ENCODE results near the gene NPAS3. TPM values are rescaled to one million over a fixed set of nuclear protein-coding genes. Genes with fewer than 3 reads are reported as not detected.

NPAS3 gene
- total RNA-seq, 1 experiment from 2014 or later, result not detected

- TF ChIP-seq CEBPB (IDR thresholded peaks at IDR 0.05; ENCODE audit: low read depth), result no peak
These were observed 760.8 kb downstream of the NPAS3 start (continued) for GRCh38 chr14:33699300-33699983.

GRCh38 chr14:33700052-33700451, 761.4 kb downstream of the NPAS3 start:
- DNase-seq (ENCODE audit: low read depth, low spot score) (no peak), ATAC-seq (no peak)
- CTCF ChIA-PET, result no interaction called here
- H3K9me3 ChIP-seq (ENCODE audit: control insufficient read depth in 1 of 2, insufficient read depth in 1 of 2, low read depth in 1 of 2, low read length in 2 of 2), result no peaks in the 10 kb centered on the region
- H3K9ac ChIP-seq (ENCODE audit: low read length), result no peak overlapping the region
- no peaks in the 10 kb centered on the region for H3K9me2 ChIP-seq (ENCODE audit: insufficient read depth)
- H3K4me2 ChIP-seq (ENCODE audit: low read length), result no peak overlapping the region
- POLR2A ChIA-PET, result no interaction called here
- TF ChIP-seq RAD21 (IDR thresholded peaks at IDR 0.05; ENCODE audit: low read depth) (no peak), TCF7L2 (IDR thresholded peaks at IDR 0.05; ENCODE audit: borderline replicate concordance, extremely low read depth, insufficient read depth, insufficient read length) (no peak), CBX3 (IDR thresholded peaks at IDR 0.05; ENCODE audit: low read depth) (no peak), SRF (IDR thresholded peaks at IDR 0.05; ENCODE audit: low read depth) (no peak), EGR1 (IDR thresholded peaks at IDR 0.05; ENCODE audit: low read depth) (no peak), EZH2phosphoT487 (IDR thresholded peaks at IDR 0.05; ENCODE audit: borderline replicate concordance) (no peak), REST (IDR thresholded peaks at IDR 0.05; ENCODE audit: low read depth) (no peak), ELF1 (IDR thresholded peaks at IDR 0.05; ENCODE audit: borderline replicate concordance, low read depth) (no peak), POLR2AphosphoS5 (IDR thresholded peaks at IDR 0.05; ENCODE audit: low read depth, low read length) (no peak), ZNF274 (IDR thresholded peaks at IDR 0.05; ENCODE audit: low read depth, low read length) (no peak), EZH2 (IDR thresholded peaks at IDR 0.05) (no peak), SIN3A (IDR thresholded peaks at IDR 0.05; ENCODE audit: low read depth) (no peak), ATF3 (IDR thresholded peaks at IDR 0.05) (no peak), SP1 (IDR thresholded peaks at IDR 0.05; ENCODE audit: low read depth) (no peak), ZFX (IDR thresholded peaks at IDR 0.05) (no peak)
- TF ChIP-seq, protein P1, sequence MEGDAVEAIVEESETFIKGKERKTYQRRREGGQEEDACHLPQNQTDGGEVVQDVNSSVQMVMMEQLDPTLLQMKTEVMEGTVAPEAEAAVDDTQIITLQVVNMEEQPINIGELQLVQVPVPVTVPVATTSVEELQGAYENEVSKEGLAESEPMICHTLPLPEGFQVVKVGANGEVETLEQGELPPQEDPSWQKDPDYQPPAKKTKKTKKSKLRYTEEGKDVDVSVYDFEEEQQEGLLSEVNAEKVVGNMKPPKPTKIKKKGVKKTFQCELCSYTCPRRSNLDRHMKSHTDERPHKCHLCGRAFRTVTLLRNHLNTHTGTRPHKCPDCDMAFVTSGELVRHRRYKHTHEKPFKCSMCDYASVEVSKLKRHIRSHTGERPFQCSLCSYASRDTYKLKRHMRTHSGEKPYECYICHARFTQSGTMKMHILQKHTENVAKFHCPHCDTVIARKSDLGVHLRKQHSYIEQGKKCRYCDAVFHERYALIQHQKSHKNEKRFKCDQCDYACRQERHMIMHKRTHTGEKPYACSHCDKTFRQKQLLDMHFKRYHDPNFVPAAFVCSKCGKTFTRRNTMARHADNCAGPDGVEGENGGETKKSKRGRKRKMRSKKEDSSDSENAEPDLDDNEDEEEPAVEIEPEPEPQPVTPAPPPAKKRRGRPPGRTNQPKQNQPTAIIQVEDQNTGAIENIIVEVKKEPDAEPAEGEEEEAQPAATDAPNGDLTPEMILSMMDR (IDR thresholded peaks at IDR 0.05 in 2 of 3, conservative IDR thresholded peaks at IDR 0.05 in 1 of 3; ENCODE audit: borderline replicate concordance in 1 of 3, insufficient read depth in 1 of 3, low read depth in 2 of 3, low read length in 2 of 3), result no peak
- TF ChIP-seq, protein P2, sequence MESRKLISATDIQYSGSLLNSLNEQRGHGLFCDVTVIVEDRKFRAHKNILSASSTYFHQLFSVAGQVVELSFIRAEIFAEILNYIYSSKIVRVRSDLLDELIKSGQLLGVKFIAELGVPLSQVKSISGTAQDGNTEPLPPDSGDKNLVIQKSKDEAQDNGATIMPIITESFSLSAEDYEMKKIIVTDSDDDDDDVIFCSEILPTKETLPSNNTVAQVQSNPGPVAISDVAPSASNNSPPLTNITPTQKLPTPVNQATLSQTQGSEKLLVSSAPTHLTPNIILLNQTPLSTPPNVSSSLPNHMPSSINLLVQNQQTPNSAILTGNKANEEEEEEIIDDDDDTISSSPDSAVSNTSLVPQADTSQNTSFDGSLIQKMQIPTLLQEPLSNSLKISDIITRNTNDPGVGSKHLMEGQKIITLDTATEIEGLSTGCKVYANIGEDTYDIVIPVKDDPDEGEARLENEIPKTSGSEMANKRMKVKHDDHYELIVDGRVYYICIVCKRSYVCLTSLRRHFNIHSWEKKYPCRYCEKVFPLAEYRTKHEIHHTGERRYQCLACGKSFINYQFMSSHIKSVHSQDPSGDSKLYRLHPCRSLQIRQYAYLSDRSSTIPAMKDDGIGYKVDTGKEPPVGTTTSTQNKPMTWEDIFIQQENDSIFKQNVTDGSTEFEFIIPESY (IDR thresholded peaks at IDR 0.05; ENCODE audit: extremely low read depth, insufficient replicate concordance, low read length), result no peak
- H4K20me1 ChIP-seq (ENCODE audit: insufficient read depth), result no peaks in the 10 kb centered on the region
- RAD21 ChIA-PET (ENCODE audit: low non-redundant PET in 1 of 2, low total read pairs in 2 of 2, uncharacterized antibody in 2 of 2, unreplicated experiment in 2 of 2), result no interaction called here
- no TSS peak for BruUV-seq (replicated peaks)
- H3K27ac ChIP-seq (ENCODE audit: low read depth, low read length), result no peak overlapping the region
- peaks cover 37% of the 10 kb centered on the region for H3K27me3 ChIP-seq (ENCODE audit: insufficient read depth, low read length)
- H3K36me3 ChIP-seq (ENCODE audit: control insufficient read depth in 1 of 2, insufficient read depth in 2 of 2, low read length in 2 of 2), result no peaks in the 10 kb centered on the region
- intact Hi-C loops (cut with micrococcal nuclease), result no loop called here
- H2AFZ ChIP-seq (ENCODE audit: low read depth, low read length, poor library complexity, severe bottlenecking), result no peak overlapping the region
- H3K4me3 ChIP-seq (replicated peaks in 1 of 2; ENCODE audit: low read depth in 1 of 2, low read length in 2 of 2), result no peak overlapping the region
- H3K4me1 ChIP-seq (ENCODE audit: control insufficient read depth in 1 of 2, insufficient read depth in 2 of 2, low read length in 2 of 2), result no peaks in the 10 kb centered on the region
- H3K79me2 ChIP-seq (ENCODE audit: insufficient read depth, low read length), result no peaks in the 10 kb centered on the region
